Adrenal gland (tissue), 12 donors: ENCODE measurements around the gene ACAN. TPM values are rescaled to one million over a fixed set of nuclear protein-coding genes. Genes with fewer than 3 reads are reported as not detected.

Experiments
- DNase-seq, 7 donors: peaks; one replicate each; pipeline ENCODE4 v3.0.0-alpha.2; 2019 to 2020
- H3K27ac ChIP-seq, 5 donors: fragments of 200-600 bp; sonication (generic) in 4 of 5; 1 replicate in 3 of 5; 2 replicates in 2 of 5; pipeline versions ENCODE4 v1.5.1 to v1.8.0; 2016 to 2020; ENCODE audit warnings: mild to moderate bottlenecking in 1 of 5
- H3K27me3 ChIP-seq: fragments of 200-600 bp; 2 replicates; pipeline ENCODE4 v1.8.0; 2021
- H3K36me3 ChIP-seq, 2 donors: fragments of 200-600 bp; replicated peaks in 1 of 2; 1 replicate in 1 of 2; 2 replicates in 1 of 2; pipeline versions ENCODE4 v1.5.1 to v1.8.0; 2018 to 2022
- H3K4me1 ChIP-seq, 2 donors: fragments of 200-600 bp; replicated peaks in 1 of 2; 1 replicate in 1 of 2; 2 replicates in 1 of 2; pipeline versions ENCODE4 v1.5.1 to v1.8.0; 2018 to 2021
- H3K4me3 ChIP-seq, 4 donors: fragments of 200-600 bp; sonication (generic) in 3 of 4; one replicate each; pipeline ENCODE4 v1.5.1; 2016 to 2018
- H3K9me3 ChIP-seq, 3 donors: fragments of 200-600 bp; sonication (generic) in 1 of 3; replicated peaks in 1 of 3; 1 replicate in 2 of 3; 2 replicates in 1 of 3; pipeline versions ENCODE4 v1.5.1 to v1.8.0; 2016 to 2021
- POLR2A ChIP-seq, 2 donors: fragments of 450-650 bp; IDR thresholded peaks; one replicate each; pipeline ENCODE4 v1.6.1; 2017; ENCODE audit warnings: antibody characterized with exemption in 2 of 2, mild to moderate bottlenecking in 2 of 2, moderate library complexity in 1 of 2
- WGBS, 4 donors: extraction: QIAGEN DNeasy Blood & Tissue Kit in 2 of 4; methylation state at CpG; one replicate each; pipeline versions ENCODE4 v1.1.5 to v1.1.7; 2013 to 2017; 5-methylcytosine and 5-hydroxymethylcytosine counted together
- intact Hi-C, 2 donors: fragments of 100-400 bp; cut with DNase I; formaldehyde crosslinking; loops; one replicate each; pipeline versions ENCODE4 v1.14.1 to v1.15.0; 2022 to 2023
- polyA plus RNA-seq, 3 donors: library from polyadenylated mRNA; stranded (reverse); fragments of 200-250 nt in 2 of 3; fragments of 350-450 nt in 1 of 3; fragmentation: Illumina TruSeq in 1 of 3; extraction: RNeasy Lipid Tissue Mini Kit (QIAGEN cat#74804) in 1 of 3; gene quantifications; one replicate each; pipeline ENCODE4 v1.2.3, GENCODE V29; 2013 to 2014
- total RNA-seq, 9 donors: library from RNA; depleted of rRNA in 4 of 9; stranded (reverse); fragments of >200 nt in 4 of 9; fragments of 120-200 nt in 1 of 9; fragmentation: NEBNext Ultra II Directional in 1 of 9; extraction: Animal tissue kit (Norgen Biotek cat#: 25700) in 1 of 9; gene quantifications; one replicate each; pipeline versions ENCODE4 v1.1.0 to v1.2.4, GENCODE V29; 2013 to 2023
- TF ChIP-seq, protein P1 (sequence below), 6 experiments: fragments of 450-650 bp in 4 of 6; fragments of 200-600 bp in 2 of 6; sonication (generic) in 1 of 6; IDR thresholded peaks; 1 replicate in 5 of 6; 2 replicates in 1 of 6; pipeline versions ENCODE4 v1.5.1 to v1.8.0; 2016 to 2021; ENCODE audit warnings: antibody characterized with exemption in 6 of 6, mild to moderate bottlenecking in 2 of 6, moderate library complexity in 1 of 6
- donor health status: healthy with polysubstance abuse.
- donor health status: Bipolar disorder and iron deficiency.
- donor health status: DM: yes; HTN: yes; CAD: no.
- donor health status: DM: no; HTN: no; CAD: no.
- donor health status: DM: no; HTN: no; CAD: no.
- donor health status: DM: yes; HTN: yes; CAD: no.

Gene ACAN
- total and polyA plus RNA-seq, 12 donors, result 0.04 to 2.4 (median 0.42) TPM

DNA sequence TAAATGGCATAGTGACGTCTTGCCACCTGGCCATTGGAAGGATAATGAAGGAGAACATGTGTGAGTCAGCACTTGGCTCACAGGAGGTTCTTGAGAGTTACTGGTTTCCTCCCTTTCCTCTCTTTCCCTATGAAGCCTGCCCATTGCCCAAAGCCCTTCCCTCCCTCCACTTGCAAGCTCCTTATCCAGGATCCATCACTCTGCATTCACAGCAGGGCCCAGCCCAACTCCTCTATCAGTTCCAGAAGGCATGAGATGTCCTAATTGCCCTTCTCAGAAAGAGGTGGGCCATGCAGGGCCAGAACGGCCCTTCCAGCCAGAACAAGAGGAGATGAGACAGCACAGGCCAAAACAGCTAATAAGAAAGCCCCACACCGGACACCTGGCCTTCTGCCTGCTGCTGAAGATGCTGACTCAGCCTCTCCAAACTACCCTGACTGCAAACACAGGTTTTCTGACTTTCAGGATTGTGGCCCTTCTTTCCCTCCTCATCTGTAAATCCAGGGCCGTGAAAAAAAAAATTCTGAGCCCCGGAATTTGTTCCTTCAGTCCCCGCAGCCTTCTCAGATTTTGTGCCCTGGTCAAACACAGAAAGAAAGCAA, 62.4 kb downstream of the ACAN start:
- no peak for DNase-seq
- Histone ChIP-seq H3K36me3 (no peaks in the 10 kb centered on the region), H3K27me3 (no peaks in the 10 kb centered on the region), H3K4me1 (no peaks in the 10 kb centered on the region), H3K27ac (no peak overlapping the region), H3K4me3 (no peak overlapping the region), H3K9me3 (no peaks in the 10 kb centered on the region)
- intact Hi-C loops, result no loop called here
- WGBS, 4 donors, result 71 to 80% (median 75%) methylated on average over 5 to 6 of the region's 6 CpGs
- no peak for TF ChIP-seq POLR2A (IDR thresholded peaks at IDR 0.05)
- TF ChIP-seq, protein P1, sequence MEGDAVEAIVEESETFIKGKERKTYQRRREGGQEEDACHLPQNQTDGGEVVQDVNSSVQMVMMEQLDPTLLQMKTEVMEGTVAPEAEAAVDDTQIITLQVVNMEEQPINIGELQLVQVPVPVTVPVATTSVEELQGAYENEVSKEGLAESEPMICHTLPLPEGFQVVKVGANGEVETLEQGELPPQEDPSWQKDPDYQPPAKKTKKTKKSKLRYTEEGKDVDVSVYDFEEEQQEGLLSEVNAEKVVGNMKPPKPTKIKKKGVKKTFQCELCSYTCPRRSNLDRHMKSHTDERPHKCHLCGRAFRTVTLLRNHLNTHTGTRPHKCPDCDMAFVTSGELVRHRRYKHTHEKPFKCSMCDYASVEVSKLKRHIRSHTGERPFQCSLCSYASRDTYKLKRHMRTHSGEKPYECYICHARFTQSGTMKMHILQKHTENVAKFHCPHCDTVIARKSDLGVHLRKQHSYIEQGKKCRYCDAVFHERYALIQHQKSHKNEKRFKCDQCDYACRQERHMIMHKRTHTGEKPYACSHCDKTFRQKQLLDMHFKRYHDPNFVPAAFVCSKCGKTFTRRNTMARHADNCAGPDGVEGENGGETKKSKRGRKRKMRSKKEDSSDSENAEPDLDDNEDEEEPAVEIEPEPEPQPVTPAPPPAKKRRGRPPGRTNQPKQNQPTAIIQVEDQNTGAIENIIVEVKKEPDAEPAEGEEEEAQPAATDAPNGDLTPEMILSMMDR (IDR thresholded peaks at IDR 0.05), result no peak

DNA sequence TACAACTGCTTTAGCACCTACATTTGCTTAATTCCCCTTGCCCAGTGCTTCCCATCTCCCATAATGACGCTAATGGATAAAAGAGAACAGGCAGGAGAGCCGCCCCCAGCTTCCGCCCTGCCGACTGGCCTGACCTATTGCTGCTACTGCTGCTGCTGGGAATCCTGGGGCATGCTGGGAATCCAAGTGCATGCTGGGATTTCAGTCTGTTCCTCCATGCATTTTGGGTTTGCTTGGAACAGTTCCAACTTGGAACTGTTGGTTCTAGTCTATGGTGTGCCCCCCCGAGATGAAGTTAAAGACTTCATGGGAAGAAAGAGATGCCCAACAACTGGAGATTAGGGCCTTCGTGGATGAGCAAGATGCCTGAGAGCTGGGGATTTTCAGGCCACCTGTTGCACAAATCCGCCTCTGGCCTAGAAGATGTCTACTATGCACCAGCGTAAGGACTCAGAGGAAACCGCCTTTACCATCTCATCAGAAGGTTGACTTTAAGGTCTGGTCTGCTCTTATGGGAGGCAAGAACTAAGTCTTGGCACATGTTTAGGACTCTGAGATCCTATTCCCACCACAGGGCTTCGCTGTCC, 63.2 kb downstream of the ACAN start:
- H3K27ac ChIP-seq, result no peak overlapping the region
- H3K27me3 ChIP-seq, result no peaks in the 10 kb centered on the region
- TF ChIP-seq, protein P1 (IDR thresholded peaks at IDR 0.05), result no peak
- TF ChIP-seq POLR2A (IDR thresholded peaks at IDR 0.05), result no peak
- H3K4me1 ChIP-seq, result no peaks in the 10 kb centered on the region
- no peaks in the 10 kb centered on the region for H3K36me3 ChIP-seq
- intact Hi-C loops, result no loop called here
- DNase-seq, result no peak
- no peak overlapping the region for H3K4me3 ChIP-seq
- H3K9me3 ChIP-seq, result no peaks in the 10 kb centered on the region
- WGBS, 4 donors, result 89 to 94% (median 91%) methylated on average over 9 to 10 of the region's 10 CpGs

DNA sequence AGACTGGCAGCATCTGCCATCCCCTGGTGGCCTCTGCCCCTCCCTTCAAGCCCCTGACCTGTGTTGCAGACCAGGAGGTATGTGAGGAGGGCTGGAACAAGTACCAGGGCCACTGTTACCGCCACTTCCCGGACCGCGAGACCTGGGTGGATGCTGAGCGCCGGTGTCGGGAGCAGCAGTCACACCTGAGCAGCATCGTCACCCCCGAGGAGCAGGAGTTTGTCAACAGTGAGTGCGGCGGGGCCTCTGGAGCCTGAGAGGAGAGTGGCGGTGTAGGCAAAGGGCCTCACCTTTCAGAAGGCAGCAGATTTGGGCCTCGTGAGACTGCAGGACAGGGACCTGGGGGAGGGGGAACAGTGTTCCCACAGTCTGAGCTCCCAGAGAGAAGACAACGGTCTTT, 68.1 kb downstream of the ACAN start:
- TF ChIP-seq POLR2A (IDR thresholded peaks at IDR 0.05), result no peak
- TF ChIP-seq, protein P1 (IDR thresholded peaks at IDR 0.05), result no peak
- Histone ChIP-seq H3K4me3 (no peak overlapping the region), H3K27me3 (no peaks in the 10 kb centered on the region), H3K9me3 (no peaks in the 10 kb centered on the region), H3K36me3 (no peaks in the 10 kb centered on the region), H3K27ac (no peak overlapping the region), H3K4me1 (no peaks in the 10 kb centered on the region)
- DNase-seq, result no peak
- 66 to 88% (median 76%) methylated on average over 2 to 14 of the region's 14 CpGs for WGBS, 4 donors
- intact Hi-C loops, result no loop called here

DNA sequence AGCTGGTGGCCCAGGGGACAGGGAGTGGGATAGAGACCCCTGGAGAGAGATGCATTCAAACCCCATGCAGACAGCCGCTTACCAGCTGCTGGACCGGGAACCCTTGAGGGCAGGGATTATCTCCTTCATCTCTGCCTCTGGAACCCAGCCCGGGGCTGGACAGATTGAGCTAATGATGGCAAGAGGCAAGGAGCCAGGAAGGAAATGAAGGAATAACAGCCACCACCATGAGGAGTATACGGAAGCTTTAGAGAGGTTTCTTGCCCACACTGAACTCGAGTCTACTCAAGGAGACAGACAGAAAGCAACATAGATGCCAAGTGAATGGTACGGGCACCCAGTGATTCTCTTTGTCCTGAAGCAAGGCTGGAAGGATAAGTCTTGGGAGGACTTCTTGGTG, 68.9 kb downstream of the ACAN start:
- intact Hi-C loops, result no loop called here
- Histone ChIP-seq H3K36me3 (no peaks in the 10 kb centered on the region), H3K4me3 (no peak overlapping the region), H3K27ac (no peak overlapping the region), H3K9me3 (no peaks in the 10 kb centered on the region), H3K4me1 (no peaks in the 10 kb centered on the region), H3K27me3 (no peaks in the 10 kb centered on the region)
- TF ChIP-seq, protein P1 (IDR thresholded peaks at IDR 0.05), result no peak
- no peak for TF ChIP-seq POLR2A (IDR thresholded peaks at IDR 0.05)
- no peak for DNase-seq
- 80 to 82% (median 81%) methylated on average over 5 to 6 of the region's 6 CpGs for WGBS, 4 donors
